ENCODE results near the gene CCDC152. TPM values are rescaled to one million over a fixed set of nuclear protein-coding genes. Genes with fewer than 3 reads are reported as not detected.
A peak's percentile ranks its signal among the peaks of the same experiment; 100 is the strongest.
"Not testable (repeated sequence)": the region's sequence is repeated elsewhere in the genome, so short reads cannot be mapped to it uniquely, and the experiment has no call there.

Gene CCDC152
- polyA plus RNA-seq (2013, experiment 1 of 2; ENCODE audit: insufficient read length) = 7.9 TPM
- 9.6 TPM for polyA plus RNA-seq (2013, experiment 2 of 2; ENCODE audit: insufficient read length)

- peak; percentile 74 for DNase-seq
Observed at GRCh38 chr5:42756606-42757601, at the start of gene CCDC152. Gene CCDC152, plus strand, starts transcription at chr5:42756818. Its CDS starts 2,304 bp downstream, at chr5:42759122.

GRCh38 chr5:42715785-42716184 lies 40.8 kb upstream of the CCDC152 start:
- no peak for DNase-seq

- DNase-seq = no peak
Observed at GRCh38 chr5:42718591-42718990, 38.0 kb upstream of the CCDC152 start.

- DNase-seq = no peak
Observed at GRCh38 chr5:42719034-42719433, 37.6 kb upstream of the CCDC152 start.

DNA sequence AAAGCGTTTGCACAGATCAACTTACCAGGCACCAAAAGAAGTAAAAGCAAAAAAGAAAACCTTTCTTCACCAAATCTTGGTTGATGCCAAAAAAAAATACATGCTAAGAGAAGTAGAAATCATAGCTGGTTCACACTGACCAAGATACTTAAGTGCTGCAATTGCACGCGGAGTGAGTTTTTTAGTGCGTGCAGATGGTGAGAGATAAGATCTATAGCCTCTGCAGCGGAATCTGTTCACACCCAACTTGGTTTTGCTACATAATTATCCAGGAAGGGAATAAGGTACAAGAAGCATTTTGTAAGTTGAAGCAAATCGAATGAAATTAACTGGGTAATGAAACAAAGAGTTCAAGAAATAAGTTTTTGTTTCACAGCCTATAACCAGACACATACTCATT lies 36.4 kb upstream of the CCDC152 start:
- DNase-seq = no peak

- DNase-seq = peak; percentile 7
Observed at GRCh38 chr5:42721484-42721883, 35.1 kb upstream of the CCDC152 start.

DNA sequence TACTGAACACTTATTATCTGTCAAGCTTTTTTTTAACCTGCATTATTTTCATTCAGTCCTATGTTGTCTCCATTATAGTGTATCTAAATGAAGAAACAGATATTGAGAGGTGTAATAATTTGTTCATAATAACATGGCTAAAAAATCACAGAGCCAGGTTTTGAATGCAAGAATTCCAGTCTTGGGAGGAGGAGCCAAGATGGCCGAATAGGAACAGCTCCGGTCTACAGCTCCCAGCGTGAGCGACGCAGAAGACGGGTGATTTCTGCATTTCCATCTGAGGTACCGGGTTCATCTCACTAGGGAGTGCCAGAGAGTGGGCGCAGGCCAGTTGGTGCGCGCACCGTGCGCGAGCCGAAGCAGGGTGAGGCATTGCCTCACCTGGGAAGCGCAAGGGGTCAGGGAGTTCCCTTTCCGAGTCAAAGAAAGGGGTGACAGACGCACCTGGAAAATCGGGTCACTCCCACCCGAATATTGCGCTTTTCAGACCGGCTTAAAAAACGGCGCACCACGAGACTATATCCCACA lies 22.0 kb upstream of the CCDC152 start:
- DNase-seq = not testable (repeated sequence)

DNA sequence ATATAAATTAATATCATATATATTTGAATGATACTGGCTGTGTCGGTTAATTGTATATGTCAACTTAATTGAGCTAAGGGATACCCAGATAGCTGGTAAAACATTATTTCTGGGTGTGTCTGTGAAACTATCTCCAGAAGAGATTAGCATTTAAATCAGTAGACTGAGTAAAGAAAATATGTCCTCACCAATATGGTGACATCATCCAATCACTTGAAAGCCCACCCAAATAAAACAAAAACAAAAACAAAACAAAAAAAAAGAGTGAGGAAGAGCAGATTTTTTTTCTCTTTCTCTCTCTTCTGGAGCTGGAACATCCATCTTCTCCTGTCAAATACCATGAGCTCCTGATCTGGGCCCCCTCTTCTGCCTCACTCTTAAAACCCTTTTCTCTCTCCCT lies 15.7 kb upstream of the CCDC152 start:
- no peak for DNase-seq

DNA sequence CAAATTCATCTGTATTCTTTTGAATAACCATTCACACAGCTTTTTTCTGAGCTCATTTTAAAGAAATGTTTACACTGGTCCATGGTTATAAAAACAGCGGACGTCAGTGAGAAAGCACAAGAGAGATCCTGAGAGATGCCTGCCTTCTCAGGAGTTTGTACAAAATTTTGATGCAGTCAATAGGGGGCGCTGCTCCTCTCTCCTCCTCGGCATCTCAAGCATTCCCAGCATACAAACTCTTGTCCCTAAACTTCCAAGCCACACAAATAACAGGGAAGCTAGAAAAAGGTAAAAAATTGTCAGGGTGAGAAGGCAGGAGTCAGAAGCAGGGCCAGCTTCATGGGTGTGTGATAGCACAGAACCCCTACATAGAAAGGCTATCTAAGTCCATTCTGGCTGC lies 11.2 kb upstream of the CCDC152 start:
- peak; percentile 9 for DNase-seq

DNA sequence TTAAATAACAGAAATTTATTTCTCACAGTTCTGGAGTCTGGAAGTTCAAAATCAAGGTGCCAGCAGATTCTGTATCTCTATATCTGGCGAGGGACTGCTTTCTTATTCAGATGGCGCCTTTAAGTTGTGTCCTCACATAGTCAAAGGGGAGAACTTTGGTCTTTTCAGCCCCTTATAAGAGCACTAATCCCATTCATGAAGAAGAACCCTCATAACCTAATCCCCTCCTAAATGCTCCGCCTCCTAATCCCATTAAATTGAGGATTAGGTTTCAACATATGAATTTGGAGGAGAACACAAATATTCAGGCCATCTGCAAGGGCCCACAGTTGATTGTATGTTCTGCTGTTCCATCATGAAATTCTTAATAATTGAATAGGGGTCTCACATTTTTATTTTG lies 10.8 kb upstream of the CCDC152 start:
- no peak for DNase-seq

DNA sequence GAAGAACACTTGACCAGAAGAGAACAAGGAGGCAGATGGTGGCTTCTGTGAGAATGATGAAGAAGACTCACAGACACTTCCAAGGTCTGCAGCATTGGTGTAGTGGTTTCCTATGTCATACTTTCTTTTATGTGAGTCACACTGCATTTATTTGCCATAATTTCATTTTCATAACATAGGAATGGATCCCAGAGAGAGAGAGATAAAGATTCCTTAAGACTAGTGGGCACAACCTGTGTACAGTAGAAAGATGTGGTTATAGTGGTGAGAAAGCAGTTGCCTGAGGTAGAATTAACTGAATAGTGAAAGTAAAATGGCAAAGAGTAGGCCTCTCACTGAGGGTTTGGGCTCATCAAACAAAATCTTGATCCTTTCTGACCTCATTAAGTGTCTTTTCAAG lies 7.6 kb upstream of the CCDC152 start:
- peak; percentile 15 for DNase-seq

DNA sequence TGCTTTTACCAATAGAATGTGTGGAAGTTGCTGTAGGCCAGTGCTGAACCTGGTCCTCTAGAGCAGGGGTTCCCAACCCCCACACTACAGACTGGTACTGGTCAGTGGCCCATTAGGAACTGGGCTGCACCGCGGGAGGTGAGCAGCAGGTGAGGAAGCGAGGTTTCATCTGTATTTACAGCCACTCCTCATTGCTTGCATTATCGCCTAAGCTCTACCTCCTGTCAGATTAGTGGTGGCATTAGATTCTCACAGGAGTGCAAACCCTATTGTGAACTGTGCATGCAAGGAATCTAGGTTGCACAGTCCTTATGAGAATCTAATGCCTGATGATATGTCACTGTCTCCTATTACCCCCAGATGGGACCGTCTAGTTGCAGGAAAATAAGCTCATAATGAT lies 6.1 kb upstream of the CCDC152 start:
- DNase-seq = no peak

DNA sequence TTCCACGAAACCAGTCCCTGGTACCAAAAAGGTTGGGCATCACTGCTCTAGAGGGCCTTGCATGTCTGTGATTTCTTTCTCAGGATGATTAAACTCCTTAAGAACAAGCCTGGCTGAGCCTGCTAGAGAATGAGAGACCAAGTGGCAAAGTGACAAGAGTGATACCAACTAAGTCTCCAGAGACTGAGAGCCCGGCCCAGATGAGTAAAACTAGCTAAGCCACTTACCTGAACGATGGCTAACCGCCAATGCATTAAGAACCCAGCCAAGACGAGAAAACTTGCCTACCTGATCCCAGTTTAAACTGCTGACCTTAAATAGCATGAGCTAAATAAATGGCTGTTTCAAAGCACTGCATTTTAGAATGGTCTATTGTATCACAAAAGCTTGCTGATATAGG lies 5.6 kb upstream of the CCDC152 start:
- DNase-seq = no peak

DNA sequence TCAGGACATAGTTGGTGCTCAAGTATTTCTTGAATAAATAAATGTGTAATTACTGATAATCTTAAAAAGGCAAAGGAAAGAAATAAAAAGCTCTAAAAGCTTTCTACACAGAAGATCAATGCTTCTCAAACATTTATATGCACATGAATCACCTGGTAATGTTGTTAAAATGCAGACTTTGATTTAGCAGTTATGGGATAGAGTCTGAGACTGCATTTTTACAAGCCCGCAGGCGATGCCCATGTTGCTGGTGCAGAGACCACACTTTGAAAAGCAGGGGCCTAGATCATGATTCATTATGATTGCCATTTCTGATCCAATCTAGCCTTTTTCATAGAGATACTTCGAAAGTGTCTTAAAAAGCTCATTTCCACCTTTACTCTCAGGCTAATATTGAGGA lies 3.5 kb upstream of the CCDC152 start:
- DNase-seq = no peak

- DNase-seq = no peak
Observed at GRCh38 chr5:42759456-42759855, 2.8 kb downstream of the CCDC152 start.

DNA sequence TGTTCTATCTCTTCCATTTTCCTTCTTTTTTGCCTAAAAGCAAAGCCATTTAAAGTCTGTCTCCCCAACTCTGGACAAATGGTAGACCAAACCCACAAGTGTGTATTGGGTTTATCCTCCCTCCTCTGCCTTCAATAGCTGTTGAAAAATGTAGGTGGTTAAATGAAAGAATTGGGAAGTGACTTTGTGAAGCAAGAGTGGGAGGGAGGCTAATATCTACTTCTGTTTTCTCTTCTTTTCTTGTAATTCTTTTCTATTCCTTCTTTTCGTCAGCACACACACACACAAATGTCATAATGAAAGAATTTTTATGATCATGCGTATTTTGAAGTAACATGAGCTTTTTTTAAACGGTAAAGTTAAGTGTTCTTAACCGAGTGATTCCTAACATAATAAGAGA lies 3.8 kb downstream of the CCDC152 start:
- DNase-seq = no peak

GRCh38 chr5:42761791-42762190 lies 5.2 kb downstream of the CCDC152 start:
- DNase-seq = no peak

- DNase-seq = peak; percentile 47
Observed at GRCh38 chr5:42767491-42768105, 11.0 kb downstream of the CCDC152 start.

DNA sequence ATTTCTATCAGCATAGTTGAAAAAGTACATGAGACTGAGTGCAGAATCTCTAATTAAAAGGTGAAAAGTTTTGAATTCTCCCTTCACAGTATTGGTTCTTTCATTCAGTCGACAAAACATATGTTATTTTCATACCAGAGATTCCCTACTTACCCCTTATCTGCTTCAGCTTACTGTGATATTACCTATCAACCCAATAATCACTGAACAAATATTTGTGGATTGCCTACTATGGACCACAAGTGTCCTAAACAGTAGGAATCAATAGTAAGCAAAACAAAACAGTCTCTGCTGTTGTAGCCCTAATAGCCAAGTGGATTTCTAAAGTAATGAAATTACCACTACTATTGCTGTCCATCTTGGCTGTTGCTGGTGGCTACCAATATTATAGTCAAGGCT lies 11.5 kb downstream of the CCDC152 start:
- DNase-seq = no peak

DNA sequence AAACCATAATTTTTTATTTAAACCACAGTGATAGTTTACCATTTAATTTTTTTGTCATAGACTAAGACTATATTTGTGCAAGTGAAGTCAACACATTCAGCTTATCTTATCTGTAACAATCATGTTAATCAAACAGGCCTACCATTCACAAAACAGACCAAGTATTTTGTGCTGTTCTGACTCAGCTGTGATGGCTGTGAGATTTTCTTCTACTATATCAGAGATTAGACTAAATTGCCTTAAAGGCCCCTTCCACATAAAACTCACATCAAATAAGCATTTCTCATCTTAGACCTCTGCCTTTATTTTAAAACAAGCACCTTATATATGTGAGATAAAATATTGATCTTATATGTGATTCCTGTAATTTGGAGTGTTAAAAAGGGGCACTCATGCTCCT lies 13.4 kb downstream of the CCDC152 start:
- no peak for DNase-seq

- DNase-seq = no peak
Observed at GRCh38 chr5:42772265-42772993, 15.8 kb downstream of the CCDC152 start.

DNA sequence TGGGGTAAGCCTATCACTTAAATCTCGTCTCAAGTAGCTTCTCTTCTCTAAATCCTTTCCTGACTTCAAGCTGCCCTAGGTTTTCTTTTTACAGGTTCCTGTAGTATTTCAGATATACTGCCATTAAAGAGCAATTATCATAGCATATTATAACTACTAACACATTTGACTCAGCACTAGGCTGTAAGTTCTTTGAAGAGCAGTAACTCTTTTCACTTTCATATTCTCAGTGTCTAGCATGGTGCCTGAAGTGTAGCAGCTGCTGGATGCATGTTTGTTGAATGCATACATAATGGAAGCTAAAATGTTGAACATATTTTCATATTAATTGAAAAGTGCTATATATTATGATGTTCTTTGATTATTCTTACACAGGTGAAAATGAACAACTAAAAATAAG lies 22.5 kb downstream of the CCDC152 start:
- no peak for DNase-seq

DNA sequence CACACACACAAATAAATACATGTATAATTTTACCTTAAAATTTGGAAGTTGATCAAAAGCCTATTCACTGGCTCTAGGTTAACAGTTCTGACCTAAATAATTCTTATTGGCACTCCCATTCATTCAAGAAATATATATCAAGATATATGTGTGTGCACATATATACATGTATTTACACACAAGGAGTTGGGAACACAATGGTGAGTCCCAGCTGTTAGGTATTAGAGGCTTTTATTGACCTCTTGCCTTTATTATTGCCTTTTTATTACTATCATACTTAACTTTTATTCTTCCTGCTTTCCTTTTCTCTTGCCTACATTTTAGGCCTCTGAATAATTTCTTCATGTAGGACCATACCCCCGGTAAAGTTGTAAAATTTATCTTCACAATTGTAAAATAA lies 25.0 kb downstream of the CCDC152 start:
- DNase-seq = no peak
